HL-60 (cell line): ENCODE measurements around the gene ITSN1.
"Not testable (repeated sequence)": the region's sequence is repeated elsewhere in the genome, so short reads cannot be mapped to it uniquely, and the experiment has no call there.

Experiments
- DNase-seq, 2 experiments: peaks; one replicate each; pipeline ENCODE4 v3.0.0-alpha.2; 2010 to 2020; ENCODE audit warnings: low read depth in 1 of 2, low spot score in 1 of 2
- H3K27ac ChIP-seq: fragments of 250-450 bp; sonication (Bioruptor Pico); replicated peaks from 2 replicates; pipeline ENCODE4 v1.5.1; 2020; ENCODE audit warnings: mild to moderate bottlenecking, moderate library complexity
- H3K27me3 ChIP-seq: fragments of 250-450 bp; sonication (Bioruptor Pico); 2 replicates; pipeline ENCODE4 v1.5.1; 2021; ENCODE audit warnings: mild to moderate bottlenecking, moderate library complexity; ENCODE audit not compliant: insufficient read depth, poor library complexity, severe bottlenecking
- H3K4me3 ChIP-seq: replicated peaks from 2 replicates; pipeline ENCODE4 v1.5.1; 2011; ENCODE audit warnings: mild to moderate bottlenecking, control low read depth, low read length; ENCODE audit not compliant: insufficient read depth
- GABPA ChIP-seq: IDR thresholded peaks from 2 replicates; pipeline ENCODE4 v1.6.1; 2012; ENCODE audit warnings: low read depth
- POLR2AphosphoS5 ChIP-seq: IDR thresholded peaks from 2 replicates; pipeline ENCODE4 v1.6.1; 2012; ENCODE audit warnings: low read depth
- SPI1 ChIP-seq: IDR thresholded peaks from 2 replicates; pipeline ENCODE4 v1.6.1; 2012; ENCODE audit warnings: low read depth, mild to moderate bottlenecking, borderline replicate concordance
- TF ChIP-seq, protein P1 (sequence below): IDR thresholded peaks from one replicate; pipeline ENCODE4 v1.5.1; 2011; ENCODE audit warnings: low read length, control low read depth, inconsistent platforms; ENCODE audit not compliant: insufficient read depth
- TF ChIP-seq, protein P2 (sequence below): IDR thresholded peaks from 2 replicates; pipeline ENCODE4 v1.6.1; 2012; ENCODE audit warnings: low read depth; ENCODE audit not compliant: insufficient replicate concordance

ITSN1 gene

DNA sequence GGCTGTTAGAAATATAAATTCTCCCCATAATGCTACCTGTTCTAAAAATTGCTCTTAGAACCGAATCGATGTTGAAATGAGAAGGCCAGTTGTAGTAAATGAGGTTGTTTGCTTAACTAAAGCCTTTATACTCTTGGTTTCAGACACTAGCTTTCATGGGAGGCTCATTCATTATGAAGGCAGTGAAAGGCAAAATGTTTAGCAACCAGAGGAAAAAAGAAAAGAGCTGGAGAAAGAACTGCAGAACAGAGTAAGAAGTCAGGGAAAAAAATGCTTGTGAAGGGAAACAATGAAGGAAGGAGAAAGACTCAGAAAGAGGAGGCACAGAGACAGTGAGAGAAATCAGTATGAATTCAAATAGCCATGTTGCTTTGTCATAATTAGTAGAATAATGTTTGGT lies 145.1 kb downstream of the ITSN1 start:
- H3K27me3 ChIP-seq = no peaks in the 10 kb centered on the region
- no peak for TF ChIP-seq GABPA
- no peak overlapping the region for H3K27ac ChIP-seq
- DNase-seq = no peak
- H3K4me3 ChIP-seq = no peak overlapping the region

DNA sequence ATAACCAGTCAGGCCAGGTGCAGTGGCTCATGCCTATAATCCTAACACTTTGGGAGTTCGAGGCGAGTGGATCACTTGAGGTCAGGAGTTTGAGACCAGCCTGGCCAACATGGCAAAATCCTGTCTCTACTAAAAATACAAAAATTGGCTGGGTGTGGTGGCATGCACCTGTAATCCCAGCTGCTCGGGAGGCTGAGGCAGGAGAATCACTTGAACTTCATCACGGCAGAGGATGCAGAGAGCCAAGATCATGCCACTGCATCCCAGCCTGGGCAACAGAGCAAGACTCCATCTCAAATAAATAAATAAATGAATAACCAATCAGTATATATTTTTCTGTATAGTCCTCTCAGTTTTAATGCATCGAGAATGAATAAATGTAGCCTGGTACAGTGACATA lies 146.1 kb downstream of the ITSN1 start:
- not testable (repeated sequence) for H3K27me3 ChIP-seq, H3K27ac ChIP-seq, DNase-seq, H3K4me3 ChIP-seq

DNA sequence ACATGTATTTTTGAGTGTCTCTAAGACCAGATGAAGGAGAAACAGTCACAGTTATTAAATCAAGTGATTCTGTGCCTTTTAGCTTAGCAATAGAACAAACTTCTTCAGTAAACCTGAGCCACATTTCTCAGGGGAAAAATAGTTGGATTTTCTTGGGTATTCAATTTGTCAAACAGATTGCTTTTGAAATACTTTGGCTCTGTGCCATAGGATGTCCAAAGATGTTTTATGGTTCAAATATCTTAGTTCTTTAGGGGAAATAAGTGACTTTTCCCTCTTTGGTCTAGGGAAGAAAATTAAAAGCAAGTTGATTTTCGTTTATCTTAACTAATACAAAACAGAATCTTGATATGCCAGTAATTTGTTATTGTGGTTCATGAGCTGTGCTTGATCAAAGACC lies 147.4 kb downstream of the ITSN1 start:
- no peak for DNase-seq
- Histone ChIP-seq H3K27ac (no peak overlapping the region), H3K27me3 (no peaks in the 10 kb centered on the region), H3K4me3 (no peak overlapping the region)
- TF ChIP-seq POLR2AphosphoS5 (no peak), SPI1 (no peak)

DNA sequence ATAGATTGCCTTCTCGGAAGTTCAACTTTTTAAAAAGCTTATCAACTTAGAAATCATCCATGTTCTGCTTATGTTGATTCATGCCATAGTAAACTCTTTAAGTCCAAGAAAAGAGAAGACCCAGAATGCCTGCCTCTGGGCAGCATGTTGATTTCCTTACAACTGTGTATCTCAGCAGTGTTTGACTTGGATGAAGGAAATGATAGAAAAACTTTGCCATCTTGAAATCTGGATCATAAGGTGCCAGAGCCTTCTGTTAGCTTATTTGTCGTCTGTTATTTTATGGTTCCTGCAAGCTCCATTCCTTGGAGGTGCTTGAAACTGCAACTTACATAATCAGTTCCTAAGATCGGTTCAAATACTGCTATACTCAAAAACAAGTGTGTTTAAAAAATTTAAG lies 148.8 kb downstream of the ITSN1 start:
- Histone ChIP-seq H3K27me3 (no peaks in the 10 kb centered on the region), H3K27ac (no peak overlapping the region), H3K4me3 (no peak overlapping the region)
- TF ChIP-seq, protein P1, sequence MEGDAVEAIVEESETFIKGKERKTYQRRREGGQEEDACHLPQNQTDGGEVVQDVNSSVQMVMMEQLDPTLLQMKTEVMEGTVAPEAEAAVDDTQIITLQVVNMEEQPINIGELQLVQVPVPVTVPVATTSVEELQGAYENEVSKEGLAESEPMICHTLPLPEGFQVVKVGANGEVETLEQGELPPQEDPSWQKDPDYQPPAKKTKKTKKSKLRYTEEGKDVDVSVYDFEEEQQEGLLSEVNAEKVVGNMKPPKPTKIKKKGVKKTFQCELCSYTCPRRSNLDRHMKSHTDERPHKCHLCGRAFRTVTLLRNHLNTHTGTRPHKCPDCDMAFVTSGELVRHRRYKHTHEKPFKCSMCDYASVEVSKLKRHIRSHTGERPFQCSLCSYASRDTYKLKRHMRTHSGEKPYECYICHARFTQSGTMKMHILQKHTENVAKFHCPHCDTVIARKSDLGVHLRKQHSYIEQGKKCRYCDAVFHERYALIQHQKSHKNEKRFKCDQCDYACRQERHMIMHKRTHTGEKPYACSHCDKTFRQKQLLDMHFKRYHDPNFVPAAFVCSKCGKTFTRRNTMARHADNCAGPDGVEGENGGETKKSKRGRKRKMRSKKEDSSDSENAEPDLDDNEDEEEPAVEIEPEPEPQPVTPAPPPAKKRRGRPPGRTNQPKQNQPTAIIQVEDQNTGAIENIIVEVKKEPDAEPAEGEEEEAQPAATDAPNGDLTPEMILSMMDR = no peak
- TF ChIP-seq, protein P2, sequence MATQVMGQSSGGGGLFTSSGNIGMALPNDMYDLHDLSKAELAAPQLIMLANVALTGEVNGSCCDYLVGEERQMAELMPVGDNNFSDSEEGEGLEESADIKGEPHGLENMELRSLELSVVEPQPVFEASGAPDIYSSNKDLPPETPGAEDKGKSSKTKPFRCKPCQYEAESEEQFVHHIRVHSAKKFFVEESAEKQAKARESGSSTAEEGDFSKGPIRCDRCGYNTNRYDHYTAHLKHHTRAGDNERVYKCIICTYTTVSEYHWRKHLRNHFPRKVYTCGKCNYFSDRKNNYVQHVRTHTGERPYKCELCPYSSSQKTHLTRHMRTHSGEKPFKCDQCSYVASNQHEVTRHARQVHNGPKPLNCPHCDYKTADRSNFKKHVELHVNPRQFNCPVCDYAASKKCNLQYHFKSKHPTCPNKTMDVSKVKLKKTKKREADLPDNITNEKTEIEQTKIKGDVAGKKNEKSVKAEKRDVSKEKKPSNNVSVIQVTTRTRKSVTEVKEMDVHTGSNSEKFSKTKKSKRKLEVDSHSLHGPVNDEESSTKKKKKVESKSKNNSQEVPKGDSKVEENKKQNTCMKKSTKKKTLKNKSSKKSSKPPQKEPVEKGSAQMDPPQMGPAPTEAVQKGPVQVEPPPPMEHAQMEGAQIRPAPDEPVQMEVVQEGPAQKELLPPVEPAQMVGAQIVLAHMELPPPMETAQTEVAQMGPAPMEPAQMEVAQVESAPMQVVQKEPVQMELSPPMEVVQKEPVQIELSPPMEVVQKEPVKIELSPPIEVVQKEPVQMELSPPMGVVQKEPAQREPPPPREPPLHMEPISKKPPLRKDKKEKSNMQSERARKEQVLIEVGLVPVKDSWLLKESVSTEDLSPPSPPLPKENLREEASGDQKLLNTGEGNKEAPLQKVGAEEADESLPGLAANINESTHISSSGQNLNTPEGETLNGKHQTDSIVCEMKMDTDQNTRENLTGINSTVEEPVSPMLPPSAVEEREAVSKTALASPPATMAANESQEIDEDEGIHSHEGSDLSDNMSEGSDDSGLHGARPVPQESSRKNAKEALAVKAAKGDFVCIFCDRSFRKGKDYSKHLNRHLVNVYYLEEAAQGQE = no peak
- TF ChIP-seq POLR2AphosphoS5 = no peak
- no peak for DNase-seq

DNA sequence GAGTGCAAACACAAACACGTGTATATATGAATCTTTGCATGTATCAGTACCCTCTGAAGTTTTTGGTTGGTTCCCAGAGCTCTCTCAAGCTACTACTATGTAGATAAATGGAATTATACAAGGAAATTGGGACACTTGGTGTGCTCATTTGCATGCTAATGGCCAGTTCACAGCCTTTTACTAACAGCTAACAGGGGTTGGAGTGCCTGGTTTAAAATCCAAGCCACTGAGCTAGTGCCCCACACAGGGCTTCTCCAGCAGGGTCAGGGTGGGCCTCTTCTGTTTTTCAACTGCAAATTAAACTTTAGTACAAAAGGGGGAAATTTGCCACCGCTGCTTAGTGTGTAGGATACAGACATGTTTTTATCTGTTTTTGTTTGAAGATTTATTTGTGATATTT lies 152.3 kb downstream of the ITSN1 start:
- no peak overlapping the region for H3K4me3 ChIP-seq
- no peaks in the 10 kb centered on the region for H3K27me3 ChIP-seq
- DNase-seq = no peak
- H3K27ac ChIP-seq = no peak overlapping the region
- TF ChIP-seq, protein P1 = no peak
- TF ChIP-seq, protein P2 = no peak
- no peak for TF ChIP-seq POLR2AphosphoS5
- no peak for TF ChIP-seq GABPA
- TF ChIP-seq SPI1 = no peak
